K562 (cell line): ENCODE results near the gene KYAT1. TPM values are rescaled to one million over a fixed set of nuclear protein-coding genes. Genes with fewer than 3 reads are reported as not detected.
A peak's percentile ranks its signal among the peaks of the same experiment; 100 is the strongest.

Source experiments
- BCOR ChIP-seq: fragments of 450-650 bp; IDR thresholded peaks from 2 replicates; pipeline ENCODE4 v1.6.1; 2016
- BRF1 ChIP-seq: IDR thresholded peaks from 3 replicates; pipeline ENCODE4 v1.6.1; 2011; ENCODE audit warnings: borderline replicate concordance, mild to moderate bottlenecking; ENCODE audit not compliant: insufficient read length; ENCODE audit errors: extremely low read depth
- CCAR2 ChIP-seq: fragments of 200-400 bp; formaldehyde crosslinking; IDR thresholded peaks from 2 replicates; pipeline ENCODE4 v1.6.1; 2017; ENCODE audit warnings: mild to moderate bottlenecking, low read depth, low read length
- ELF2 ChIP-seq: fragments of 250-450 bp; sonication (Bioruptor Pico); IDR thresholded peaks from 2 replicates; pipeline ENCODE4 v1.5.0; 2021; ENCODE audit warnings: mild to moderate bottlenecking
- HDAC2 ChIP-seq: fragments of 450-650 bp; IDR thresholded peaks from 2 replicates; pipeline ENCODE4 v1.6.1; 2016; ENCODE audit warnings: mild to moderate bottlenecking
- HDAC8 ChIP-seq: fragments of 450-650 bp; IDR thresholded peaks from 2 replicates; pipeline ENCODE4 v1.6.1; 2016; ENCODE audit warnings: mild to moderate bottlenecking, missing genetic modification characterization, moderate library complexity, missing compliant biosample characterization
- MED1 ChIP-seq: sonication (generic); formaldehyde crosslinking; IDR thresholded peaks from 2 replicates; pipeline ENCODE4 v1.8.1; 2023; ENCODE audit warnings: missing genetic modification reagents, borderline replicate concordance
- NUFIP1 ChIP-seq: fragments of 450-650 bp; IDR thresholded peaks from 2 replicates; pipeline ENCODE4 v1.6.1; 2018; ENCODE audit not compliant: partially characterized antibody
- PCBP2 ChIP-seq: fragments of 200-400 bp; formaldehyde crosslinking; IDR thresholded peaks from 2 replicates; pipeline ENCODE4 v1.6.1; 2018; ENCODE audit warnings: low read length, low read depth, mild to moderate bottlenecking, moderate library complexity; ENCODE audit not compliant: poor library complexity, severe bottlenecking
- PHF8 ChIP-seq: fragments of 200-600 bp; sonication (generic); IDR thresholded peaks from 2 replicates; pipeline ENCODE4 v1.6.1; 2012; ENCODE audit warnings: mixed run types, mild to moderate bottlenecking, inconsistent platforms, low read length, moderate library complexity, borderline replicate concordance
- PREB ChIP-seq: sonication (generic); formaldehyde crosslinking; IDR thresholded peaks from 2 replicates; pipeline ENCODE4 v1.8.1; 2023; ENCODE audit warnings: mild to moderate bottlenecking, missing genetic modification reagents
- RERE ChIP-seq: sonication (generic); formaldehyde crosslinking; IDR thresholded peaks from 2 replicates; pipeline ENCODE4 v1.8.0; 2023; ENCODE audit warnings: missing genetic modification reagents, mild to moderate bottlenecking, borderline replicate concordance
- SNIP1 ChIP-seq: fragments of 450-650 bp; IDR thresholded peaks from 2 replicates; pipeline ENCODE4 v1.7.1; 2017; ENCODE audit warnings: low read depth, mild to moderate bottlenecking
- TSHZ1 ChIP-seq: fragments of 250-450 bp; sonication (Bioruptor Pico); IDR thresholded peaks from 2 replicates; pipeline ENCODE4 v1.4.0; 2020; ENCODE audit warnings: mild to moderate bottlenecking, moderate library complexity
- ZKSCAN3 ChIP-seq: fragments of 250-450 bp; sonication (Bioruptor Pico); IDR thresholded peaks from 2 replicates; pipeline ENCODE4 v1.4.0; 2020
- ZNF311 ChIP-seq: fragments of 250-450 bp; sonication (Bioruptor Pico); IDR thresholded peaks from 2 replicates; pipeline ENCODE4 v1.4.0; 2020; ENCODE audit warnings: mild to moderate bottlenecking, moderate library complexity
- polyA plus RNA-seq, 8 experiments: library from polyadenylated mRNA; depleted of rRNA in 4 of 8; stranded (reverse) in 5 of 8; unstranded in 3 of 8; fragments of >200 nt; fragmentation: Nextera tagmentation in 2 of 8; fragmentation: Illumina TruSeq in 1 of 8; extraction: Ambion mirVana in 2 of 8; extraction: Trizol in 1 of 8; gene quantifications; 2 replicates each; pipeline versions ENCODE4 v1.2.1 to v1.2.3, GENCODE V29; 2011 to 2014; ENCODE audit warnings: inconsistent platforms in 1 of 8, missing spikeins in 1 of 8
- total RNA-seq, 7 experiments: library from RNA; depleted of rRNA in 6 of 7; stranded (reverse); fragments of >200 nt in 6 of 7; fragmentation: Illumina TruSeq in 2 of 7; extraction: Trizol in 2 of 7; gene quantifications; 2 replicates each; pipeline versions ENCODE4 v1.2.1 to v1.2.3, GENCODE V29; 2011 to 2021; ENCODE audit warnings: low replicate concordance in 1 of 7
- TF ChIP-seq, protein P1 (sequence below), 2 experiments: fragments of 450-650 bp; IDR thresholded peaks; 2 replicates each; pipeline ENCODE4 v1.6.1; 2016

Gene KYAT1
- total and polyA plus RNA-seq, 9 of the 15 experiments (the other 6 are each of a cell fraction or from before 2014, with no cell fraction given) = 6.4 to 16.8 (median 11.1) TPM

GRCh38 chr9:128829477-128830251 is 52.1 kb downstream of the KYAT1 start, which contains the start of gene SPOUT1 (continued):
- TF ChIP-seq RERE (no peak), HDAC8 (no peak), HDAC2 (no peak), TSHZ1 (CRISPR knock-in tag) (no peak), BRF1 (no peak), PCBP2 (no peak), SNIP1 (no peak), MED1 (CRISPR knock-in tag) (no peak), ZNF311 (no peak), PHF8 (peak; percentile 90; the same call in 1 of the 2 replicates), PREB (CRISPR knock-in tag) (no peak), CCAR2 (no peak), NUFIP1 (no peak), ELF2 (CRISPR knock-in tag) (peak; percentile 59; the same call in 1 of the 2 replicates), BCOR (no peak), ZKSCAN3 (CRISPR knock-in tag) (no peak)
- TF ChIP-seq, protein P1, sequence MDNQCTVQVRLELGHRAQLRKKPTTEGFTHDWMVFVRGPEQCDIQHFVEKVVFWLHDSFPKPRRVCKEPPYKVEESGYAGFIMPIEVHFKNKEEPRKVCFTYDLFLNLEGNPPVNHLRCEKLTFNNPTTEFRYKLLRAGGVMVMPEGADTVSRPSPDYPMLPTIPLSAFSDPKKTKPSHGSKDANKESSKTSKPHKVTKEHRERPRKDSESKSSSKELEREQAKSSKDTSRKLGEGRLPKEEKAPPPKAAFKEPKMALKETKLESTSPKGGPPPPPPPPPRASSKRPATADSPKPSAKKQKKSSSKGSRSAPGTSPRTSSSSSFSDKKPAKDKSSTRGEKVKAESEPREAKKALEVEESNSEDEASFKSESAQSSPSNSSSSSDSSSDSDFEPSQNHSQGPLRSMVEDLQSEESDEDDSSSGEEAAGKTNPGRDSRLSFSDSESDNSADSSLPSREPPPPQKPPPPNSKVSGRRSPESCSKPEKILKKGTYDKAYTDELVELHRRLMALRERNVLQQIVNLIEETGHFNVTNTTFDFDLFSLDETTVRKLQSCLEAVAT (IDR thresholded peaks at IDR 0.05) = no peak
